K562 (cell line): ENCODE measurements around the gene CYLD. TPM values are rescaled to one million over a fixed set of nuclear protein-coding genes. Genes with fewer than 3 reads are reported as not detected.

Source experiments
- ATAC-seq: fragments of 200-7000 bp; cut with Tn5 transposase; 3 replicates; pipeline ENCODE4 v1.9.1; 2020; ENCODE audit warnings: moderate library complexity
- BruUV-seq: library from RNA; stranded (reverse); fragments of 400-500 nt; replicated peaks from 2 replicates; lab custom pipeline; 2021; lab: Mats Ljungman, UMichigan
- CTCF ChIA-PET: fragments of 300-600 bp; formaldehyde crosslinking; extraction: SDS; loops from one replicate; lab custom pipeline; 2021; ENCODE audit warnings: low intra/inter-chr PET ratio; lab: Yijun Ruan, JAX
- POLR2A ChIA-PET: fragments of 300-600, 350-650 bp; sonication (Branson Sonifier 250); formaldehyde crosslinking; extraction: SDS; loops from one replicate; lab custom pipeline; 2021; ENCODE audit warnings: antibody characterized with exemption, inconsistent platforms; lab: Yijun Ruan, JAX
- DNase-seq, 4 experiments: peaks; one replicate each; pipeline versions ENCODE4 v3.0.0 to v3.0.0-alpha.2; 2011 to 2018; ENCODE audit warnings: low spot score in 3 of 4, mixed read lengths in 3 of 4; ENCODE audit errors: extremely low read depth in 1 of 4
- FAIRE-seq: peaks from 2 replicates; lab custom pipeline; 2011; peaks lifted over from hg19 to GRCh38; lab: Jason Lieb, UNC
- H2AFZ ChIP-seq: 2 replicates; pipeline ENCODE4 v1.6.0; 2011; ENCODE audit warnings: low read depth, low read length, control low read depth, inconsistent platforms
- H3K27ac ChIP-seq: fragments of 200-600 bp; 3 replicates; pipeline ENCODE4 v1.8.0; 2011; ENCODE audit warnings: low read depth, mild to moderate bottlenecking, control low read depth, inconsistent platforms, low read length, moderate library complexity, mixed read lengths; ENCODE audit errors: extremely low read depth
- H3K27me3 ChIP-seq, 2 experiments: fragments of 300-600 bp in 1 of 2; 2 replicates in 1 of 2; 3 replicates in 1 of 2; pipeline versions ENCODE4 v1.6.0 to v1.8.0; 2011; ENCODE audit warnings: inconsistent platforms in 2 of 2, low read length in 2 of 2, mild to moderate bottlenecking in 1 of 2, mixed read lengths in 1 of 2, moderate library complexity in 1 of 2; ENCODE audit not compliant: control insufficient read depth in 2 of 2, insufficient read depth in 2 of 2
- H3K36me3 ChIP-seq: fragments of 300-600 bp; 3 replicates; pipeline ENCODE4 v1.8.0; 2011; ENCODE audit warnings: mild to moderate bottlenecking, low read length, inconsistent platforms; ENCODE audit not compliant: control insufficient read depth, insufficient read depth
- H3K4me1 ChIP-seq, 2 experiments: fragments of 200-600 bp in 1 of 2; replicated peaks in 1 of 2; 2 replicates in 1 of 2; 3 replicates in 1 of 2; pipeline versions ENCODE4 v1.5.1 to v1.8.0; 2011; ENCODE audit warnings: inconsistent platforms in 2 of 2, low read length in 2 of 2, mild to moderate bottlenecking in 1 of 2, mixed read lengths in 1 of 2, moderate library complexity in 1 of 2; ENCODE audit not compliant: control insufficient read depth in 2 of 2, insufficient read depth in 2 of 2
- H3K4me2 ChIP-seq: 2 replicates; pipeline ENCODE4 v1.6.1; 2011; ENCODE audit warnings: low read length, control low read depth, inconsistent platforms, mixed read lengths; ENCODE audit not compliant: insufficient read depth
- H3K4me3 ChIP-seq: fragments of 200-600 bp; sonication (generic), shearing (Covaris generic); 2 replicates; pipeline ENCODE4 v1.5.1; 2016; ENCODE audit warnings: control low read depth, inconsistent platforms
- H3K79me2 ChIP-seq: fragments of 200-600 bp; 3 replicates; pipeline ENCODE4 v1.8.0; 2011; ENCODE audit warnings: low read length, inconsistent platforms; ENCODE audit not compliant: control insufficient read depth, insufficient read depth
- H3K9ac ChIP-seq, 2 experiments: 2 replicates each; pipeline versions ENCODE4 v1.6.0 to v1.6.1; 2011; ENCODE audit warnings: low read depth in 2 of 2, low read length in 2 of 2, control low read depth in 1 of 2, inconsistent platforms in 1 of 2, mild to moderate bottlenecking in 1 of 2, mixed read lengths in 1 of 2; ENCODE audit not compliant: insufficient read depth in 1 of 2
- H3K9me1 ChIP-seq: one replicate; pipeline ENCODE4 v1.6.0; 2011; ENCODE audit warnings: inconsistent platforms, mild to moderate bottlenecking, low read length, moderate library complexity; ENCODE audit not compliant: control insufficient read depth, insufficient read depth
- H3K9me3 ChIP-seq: replicated peaks from 2 replicates; pipeline ENCODE4 v1.5.1; 2011; ENCODE audit warnings: low read depth, low read length, inconsistent platforms; ENCODE audit not compliant: control insufficient read depth, insufficient read depth
- H4K20me1 ChIP-seq: replicated peaks from 2 replicates; pipeline ENCODE4 v1.6.1; 2011; ENCODE audit warnings: low read length, inconsistent platforms, mixed read lengths; ENCODE audit not compliant: control insufficient read depth, insufficient read depth
- BHLHE40 ChIP-seq: IDR thresholded peaks from 2 replicates; pipeline ENCODE4 v1.6.1; 2011; ENCODE audit warnings: low read length, improper control_type of control experiment
- CBX3 ChIP-seq, 2 experiments: IDR thresholded peaks; 1 replicate in 1 of 2; 2 replicates in 1 of 2; pipeline ENCODE4 v1.6.1; 2012; ENCODE audit warnings: inconsistent platforms in 2 of 2, low read length in 2 of 2, borderline replicate concordance in 1 of 2, control low read depth in 1 of 2
- CCNT2 ChIP-seq: IDR thresholded peaks from 2 replicates; pipeline ENCODE4 v1.6.1; 2011; ENCODE audit warnings: borderline replicate concordance, low read depth, mild to moderate bottlenecking, moderate library complexity, mixed read lengths, low read length; ENCODE audit not compliant: insufficient read length; ENCODE audit errors: extremely low read depth
- CHD2 ChIP-seq: IDR thresholded peaks from 2 replicates; pipeline ENCODE4 v1.6.1; 2011; ENCODE audit warnings: low read depth, low read length
- E2F1 ChIP-seq: sonication (generic); formaldehyde crosslinking; IDR thresholded peaks from 2 replicates; pipeline ENCODE4 v1.8.1; 2023; ENCODE audit warnings: mild to moderate bottlenecking, missing genetic modification reagents, moderate library complexity
- ETV1 ChIP-seq: fragments of 450-650 bp; conservative IDR thresholded peaks from 2 replicates; pipeline ENCODE4 v1.6.1; 2016; ENCODE audit warnings: missing genetic modification characterization, control low read depth, low read depth, missing compliant biosample characterization
- FOXP1 ChIP-seq: sonication (generic); formaldehyde crosslinking; IDR thresholded peaks from 2 replicates; pipeline ENCODE4 v1.8.0; 2022; ENCODE audit warnings: mild to moderate bottlenecking, missing genetic modification reagents
- GABPB1 ChIP-seq: sonication (generic); formaldehyde crosslinking; IDR thresholded peaks from 2 replicates; pipeline ENCODE4 v1.8.0; 2022; ENCODE audit warnings: mild to moderate bottlenecking, missing genetic modification reagents
- HNRNPLL ChIP-seq: fragments of 200-400 bp; formaldehyde crosslinking; IDR thresholded peaks from 2 replicates; pipeline ENCODE4 v1.6.1; 2017; ENCODE audit warnings: low read length, low read depth, mild to moderate bottlenecking; ENCODE audit not compliant: poor library complexity, severe bottlenecking
- KDM5B ChIP-seq: fragments of 200-600 bp; sonication (generic); IDR thresholded peaks from 2 replicates; pipeline ENCODE4 v1.6.1; 2012; ENCODE audit warnings: low read depth, mild to moderate bottlenecking, moderate library complexity, low read length, control low read depth, inconsistent platforms; ENCODE audit not compliant: insufficient replicate concordance
- MED1 ChIP-seq: sonication (generic); formaldehyde crosslinking; IDR thresholded peaks from 2 replicates; pipeline ENCODE4 v1.8.1; 2023; ENCODE audit warnings: missing genetic modification reagents, borderline replicate concordance
- NR0B1 ChIP-seq: fragments of 450-650 bp; IDR thresholded peaks from one replicate; pipeline ENCODE4 v1.6.1; 2018; ENCODE audit warnings: mild to moderate bottlenecking, moderate library complexity; ENCODE audit not compliant: partially characterized antibody
- NR2C1 ChIP-seq, 2 experiments: fragments of 450-650 bp; IDR thresholded peaks; 2 replicates each; pipeline ENCODE4 v1.6.1; 2017; ENCODE audit warnings: mild to moderate bottlenecking in 2 of 2, antibody characterized with exemption in 1 of 2, inconsistent platforms in 1 of 2, missing compliant biosample characterization in 1 of 2, missing genetic modification characterization in 1 of 2
- POLR2B ChIP-seq: fragments of 450-650 bp; IDR thresholded peaks from 2 replicates; pipeline ENCODE4 v1.6.1; 2018; ENCODE audit warnings: low read depth; ENCODE audit not compliant: partially characterized antibody
- RBM34 ChIP-seq: fragments of 200-400 bp; formaldehyde crosslinking; IDR thresholded peaks from 2 replicates; pipeline ENCODE4 v1.6.1; 2018; ENCODE audit warnings: low read length, borderline replicate concordance; ENCODE audit not compliant: insufficient read depth
- RBM39 ChIP-seq: fragments of 200-400 bp; formaldehyde crosslinking; optimal IDR thresholded peaks from 2 replicates; pipeline ENCODE3; 2018; ENCODE audit warnings: low read depth, low read length
- SMARCB1 ChIP-seq: IDR thresholded peaks from 2 replicates; pipeline ENCODE4 v1.6.1; 2011; ENCODE audit warnings: improper control_type of control experiment, low read depth; ENCODE audit not compliant: insufficient read length
- XRCC5 ChIP-seq: fragments of 200-400 bp; formaldehyde crosslinking; IDR thresholded peaks from 2 replicates; pipeline ENCODE4 v1.6.1; 2017; ENCODE audit warnings: low read depth, mild to moderate bottlenecking, low read length
- ZNF224 ChIP-seq: sonication (generic); formaldehyde crosslinking; IDR thresholded peaks from 2 replicates; pipeline ENCODE4 v1.8.0; 2022; ENCODE audit warnings: mild to moderate bottlenecking, missing genetic modification reagents
- ZNF561 ChIP-seq: fragments of 450-650 bp; formaldehyde crosslinking; conservative IDR thresholded peaks from 2 replicates; pipeline ENCODE4 v1.4.0; 2020; ENCODE audit warnings: mild to moderate bottlenecking, moderate library complexity
- ZNF79 ChIP-seq: fragments of 250-450 bp; sonication (Bioruptor Pico); IDR thresholded peaks from 2 replicates; pipeline ENCODE4 v1.4.0; 2020; ENCODE audit warnings: low read depth, mild to moderate bottlenecking, moderate library complexity
- WGBS: fragments of 100-300 bp; shearing (Covaris generic); methylation state at CpG from one replicate; pipeline ENCODE4 v1.1.6; 2016; ENCODE audit warnings: low coverage, mixed read lengths; ENCODE audit not compliant: insufficient coverage; ENCODE audit errors: missing lambda C conversion rate; 5-methylcytosine and 5-hydroxymethylcytosine counted together
- in situ Hi-C: fragments of 300-500 bp; cut with MboI; formaldehyde crosslinking; loops from 4 replicates; pipeline ENCODE4 v1.15.0; 2018; ENCODE audit warnings: inconsistent platforms, mixed read lengths
- intact Hi-C: fragments of 100-400 bp; cut with micrococcal nuclease; formaldehyde crosslinking; loops from 2 replicates; pipeline ENCODE4 v1.14.2; 2022
- polyA plus RNA-seq, 8 experiments: library from polyadenylated mRNA; depleted of rRNA in 4 of 8; stranded (reverse) in 5 of 8; unstranded in 3 of 8; fragments of >200 nt; fragmentation: Nextera tagmentation in 2 of 8; fragmentation: Illumina TruSeq in 1 of 8; extraction: Ambion mirVana in 2 of 8; extraction: Trizol in 1 of 8; gene quantifications; 2 replicates each; pipeline versions ENCODE4 v1.2.1 to v1.2.3, GENCODE V29; 2011 to 2014; ENCODE audit warnings: inconsistent platforms in 1 of 8, missing spikeins in 1 of 8
- total RNA-seq, 7 experiments: library from RNA; depleted of rRNA in 6 of 7; stranded (reverse); fragments of >200 nt in 6 of 7; fragmentation: Illumina TruSeq in 2 of 7; extraction: Trizol in 2 of 7; gene quantifications; 2 replicates each; pipeline versions ENCODE4 v1.2.1 to v1.2.3, GENCODE V29; 2011 to 2021; ENCODE audit warnings: low replicate concordance in 1 of 7

CYLD gene
- total and polyA plus RNA-seq, 9 of the 15 experiments (the other 6 are each of a cell fraction or from before 2014, with no cell fraction given) = 3.4 to 7.4 (median 5.3) TPM

- TF ChIP-seq NR0B1 (no peak), CCNT2 (no peak), FOXP1 (CRISPR knock-in tag) (no peak), HNRNPLL (no peak), NR2C1 (IDR thresholded peaks at IDR 0.05) (no peak), NR2C1 (tag; IDR thresholded peaks at IDR 0.05) (no peak), POLR2B (no peak)
These were observed 55.6 kb downstream of the CYLD start (continued) for GRCh38 chr16:50797456-50797855.

GRCh38 chr16:50800074-50800473 is 58.2 kb downstream of the CYLD start:
- no peak overlapping the region for H3K9ac ChIP-seq
- intact Hi-C loops = no loop called here
- no peak for TF ChIP-seq SMARCB1
- TF ChIP-seq GABPB1 (CRISPR knock-in tag) = no peak
- no peak for TF ChIP-seq MED1
- TF ChIP-seq RBM34 = no peak
- no peak for TF ChIP-seq XRCC5
- no peak for TF ChIP-seq E2F1 (CRISPR knock-in tag)
- no peak for TF ChIP-seq ETV1 (tag)
- no peak for TF ChIP-seq ZNF561
- no peak for TF ChIP-seq RBM39
- no peak for TF ChIP-seq ZNF224 (CRISPR knock-in tag)
- TF ChIP-seq CHD2 = no peak
- TF ChIP-seq ZNF79 (CRISPR knock-in tag) = no peak
- TF ChIP-seq KDM5B = no peak
- TF ChIP-seq BHLHE40 = no peak
- TF ChIP-seq CBX3 (IDR thresholded peaks at IDR 0.05; ENCODE audit: borderline replicate concordance in 1 of 2, low read length in 2 of 2) = no peak

More at GRCh38 chr16:50800074-50800473, 58.2 kb downstream of the CYLD start:
- POLR2A ChIA-PET = interaction anchor here (0.6 kb wide), 1 partner anchor 561 kb away, joined by 3 read pairs; no protein-coding TSS in a partner anchor
- Histone ChIP-seq H3K27ac (no peak overlapping the region), H3K4me2 (no peak overlapping the region), H3K27me3 (peaks cover 2 to 18% of the 10 kb centered on the region in 2 experiments; a peak in 2 of 5 replicates), H3K9me1 (no peaks in the 10 kb centered on the region), H3K36me3 (no peaks in the 10 kb centered on the region), H3K4me3 (no peak overlapping the region), H3K79me2 (no peaks in the 10 kb centered on the region), H4K20me1 (no peaks in the 10 kb centered on the region; the same call in 1 of the 2 replicates), H3K9me3 (no peaks in the 10 kb centered on the region), H3K4me1 (no peaks in the 10 kb centered on the region), H2AFZ (no peak overlapping the region)
- no TSS peak for BruUV-seq
- CTCF ChIA-PET = no interaction called here
- in situ Hi-C loops = no loop called here
- ATAC-seq = no peak
- no peak for DNase-seq
- no peak for FAIRE-seq
- WGBS = 3% methylated on average over 4 of the region's 4 CpGs
